HL-60/S4 treated with phorbol 12-myristate 13-acetate at 8.2 ng/mL for 4 days and 3 days (cell line): ENCODE data around the gene MGAT4C.

Source experiments
- in situ Hi-C: fragments of 300-500 bp; cut with MboI; formaldehyde crosslinking; loops from 2 replicates; pipeline ENCODE4 v1.15.0; 2022; ENCODE audit warnings: low sequenced_read_pairs

Gene MGAT4C

DNA sequence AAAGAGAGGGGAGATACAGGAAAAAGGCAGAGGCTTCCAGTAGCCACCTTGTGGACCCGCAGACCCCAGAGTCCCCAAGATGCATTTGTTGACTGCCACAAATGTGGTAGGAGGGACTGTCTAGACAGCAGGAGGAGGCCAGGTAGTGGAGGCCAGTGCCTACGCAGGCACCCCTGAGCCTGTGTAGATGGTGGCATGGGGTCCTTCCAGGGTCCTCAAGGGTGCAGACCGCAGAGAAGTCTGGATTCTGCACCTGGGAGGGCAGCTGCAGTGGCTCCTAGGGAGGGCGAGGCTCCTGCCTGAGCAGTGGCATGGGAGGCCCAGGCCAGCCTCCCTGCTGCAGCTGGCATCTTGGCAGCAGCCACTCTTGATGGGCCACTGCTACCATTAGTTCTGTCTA, 262.4 kb downstream of the MGAT4C start:
- in situ Hi-C loops, result no loop called here

DNA sequence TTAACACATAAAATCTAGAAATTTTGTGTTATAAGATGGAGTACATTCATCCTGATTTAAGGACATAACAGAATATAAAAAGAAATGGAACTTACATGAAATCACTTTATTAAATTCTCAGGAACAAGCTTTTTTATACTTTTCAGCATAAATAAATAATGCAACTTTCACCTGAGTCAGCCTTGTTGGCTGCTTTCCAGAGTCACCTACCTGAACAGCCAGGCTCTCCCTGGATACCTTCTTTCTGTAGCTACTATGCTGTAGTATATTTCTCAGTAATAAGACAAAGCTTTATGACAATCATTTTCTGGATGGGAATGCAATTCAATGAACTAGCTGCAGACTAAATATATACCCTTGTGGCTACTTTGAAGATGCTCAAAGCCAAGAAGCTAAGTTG, 270.2 kb downstream of the MGAT4C start:
- in situ Hi-C loops, result no loop called here

DNA sequence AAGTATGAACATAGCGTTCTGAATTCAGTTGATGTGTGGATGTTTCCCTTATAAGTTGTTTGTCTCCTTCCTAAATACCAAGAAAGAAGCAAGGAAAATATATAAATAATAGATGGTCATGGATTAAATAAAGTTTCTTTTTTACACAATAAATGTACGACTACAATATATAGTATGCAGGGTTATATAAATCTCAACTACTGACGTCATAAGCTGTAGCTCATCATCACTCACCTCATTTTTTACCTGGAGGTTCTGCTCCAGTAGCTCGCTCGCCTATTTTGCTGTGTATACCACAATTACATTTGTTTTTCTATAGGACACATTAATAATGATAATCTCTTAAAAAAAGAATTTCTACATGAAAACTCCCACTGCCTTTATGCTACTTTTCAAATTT, 272.6 kb downstream of the MGAT4C start:
- in situ Hi-C loops, result no loop called here

DNA sequence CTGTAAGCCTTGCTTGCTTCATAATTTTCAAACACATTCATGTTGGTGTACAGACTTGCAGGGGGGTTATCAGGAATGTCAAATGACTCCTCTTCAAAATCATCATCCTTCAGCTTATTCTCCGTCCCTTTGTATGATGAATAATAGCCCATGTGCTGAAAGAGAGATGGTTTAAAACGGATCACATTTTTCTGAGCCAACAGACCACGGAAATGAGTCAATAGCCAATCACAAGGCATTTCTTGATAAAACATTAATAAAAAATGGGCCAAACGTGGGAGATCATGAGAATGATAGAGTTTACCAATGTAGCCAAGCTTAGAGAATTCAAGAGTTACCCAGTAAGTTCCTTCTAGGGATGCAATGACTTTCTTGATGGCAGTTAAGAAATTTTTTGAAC, 276.6 kb downstream of the MGAT4C start:
- in situ Hi-C loops, result no loop called here

DNA sequence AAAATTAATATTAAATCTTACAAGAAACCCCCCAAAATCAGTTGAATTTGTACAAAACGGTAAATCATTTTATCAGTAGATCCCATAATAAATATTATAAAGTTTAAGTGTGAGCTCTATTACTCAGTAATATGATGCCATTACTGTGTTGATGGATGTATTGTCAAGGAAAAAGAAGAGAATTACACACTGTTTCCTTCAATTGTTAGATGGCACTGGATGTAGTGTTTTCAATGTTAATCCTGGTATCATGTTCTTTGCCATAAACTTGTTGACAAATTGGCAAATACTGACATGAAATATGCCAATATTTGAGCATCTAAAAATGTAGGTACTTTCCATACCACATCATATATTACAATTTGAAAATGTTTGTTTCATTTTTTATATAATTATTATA, 280.5 kb downstream of the MGAT4C start:
- in situ Hi-C loops, result no loop called here

DNA sequence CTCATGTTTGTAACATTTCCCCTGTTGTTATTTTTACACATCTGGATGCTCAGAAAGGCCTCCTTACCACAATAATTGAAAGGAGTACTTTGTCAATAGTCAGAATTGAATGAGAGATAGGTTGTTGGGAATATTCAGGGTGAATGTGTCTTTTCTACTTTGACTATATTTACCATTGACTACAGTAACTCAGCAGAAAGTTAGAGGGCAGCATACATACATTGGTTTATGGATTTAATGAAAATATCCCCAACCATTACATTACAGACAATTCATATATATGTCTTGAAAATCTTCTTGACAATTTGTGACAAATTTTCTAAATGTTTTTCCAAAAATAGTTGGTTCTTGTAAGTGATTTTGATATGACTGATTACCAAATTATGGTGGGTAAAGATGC, 284.4 kb downstream of the MGAT4C start:
- in situ Hi-C loops, result no loop called here

DNA sequence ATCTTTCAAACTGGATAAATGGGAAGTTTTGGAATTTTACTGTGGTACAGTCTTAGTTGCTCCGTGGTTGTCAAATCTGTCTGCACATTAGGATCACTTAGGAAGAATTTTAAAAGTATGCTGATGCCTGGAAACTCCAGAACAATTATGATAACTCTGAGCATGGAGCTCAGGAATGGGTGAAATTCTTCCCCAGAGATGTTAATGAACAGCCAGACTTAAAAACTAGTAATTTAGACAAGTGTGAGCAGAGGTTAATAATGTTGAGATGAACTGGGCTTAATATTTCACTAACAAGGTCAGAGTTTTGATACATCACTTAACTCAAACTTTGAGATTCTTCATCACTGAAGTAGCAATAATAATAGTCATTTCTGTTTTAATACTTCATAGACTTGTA, 287.6 kb downstream of the MGAT4C start:
- in situ Hi-C loops, result no loop called here

DNA sequence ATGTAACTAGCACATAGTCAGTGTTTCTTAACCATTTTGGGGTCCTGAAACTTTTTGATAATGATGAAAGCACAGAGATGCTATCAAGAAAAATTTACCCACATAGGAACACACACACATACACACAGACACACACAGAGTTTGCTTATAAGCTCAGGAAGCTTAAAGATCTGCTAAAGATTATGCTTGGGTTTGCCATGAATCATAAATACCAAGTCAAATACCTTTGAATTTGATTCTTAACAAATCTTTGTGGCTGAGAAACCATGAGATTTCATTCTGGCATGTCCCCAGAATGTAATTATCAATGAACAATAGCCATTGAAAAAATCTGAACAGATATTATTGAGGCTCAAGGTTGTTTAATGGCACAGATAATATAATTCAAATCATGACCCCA, 292.9 kb downstream of the MGAT4C start:
- in situ Hi-C loops, result no loop called here

DNA sequence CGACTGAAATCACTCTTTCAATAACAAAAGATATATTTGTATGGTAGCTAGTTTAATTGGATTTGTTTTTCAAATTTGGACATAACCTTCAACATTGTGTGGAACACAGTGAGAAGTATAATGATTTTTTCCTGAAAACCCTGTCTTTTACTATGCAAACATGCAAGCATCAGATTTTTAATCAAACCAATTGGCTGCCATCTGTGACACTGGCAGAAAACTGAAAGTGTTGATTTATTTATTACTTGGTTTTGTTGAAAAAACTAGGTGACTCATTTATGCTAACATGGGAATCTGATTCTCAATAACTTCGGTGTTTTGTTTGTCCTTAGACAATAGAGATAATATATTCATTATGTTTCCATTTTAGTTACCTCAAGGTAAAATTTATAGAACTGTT, 300.1 kb downstream of the MGAT4C start:
- in situ Hi-C loops, result no loop called here

DNA sequence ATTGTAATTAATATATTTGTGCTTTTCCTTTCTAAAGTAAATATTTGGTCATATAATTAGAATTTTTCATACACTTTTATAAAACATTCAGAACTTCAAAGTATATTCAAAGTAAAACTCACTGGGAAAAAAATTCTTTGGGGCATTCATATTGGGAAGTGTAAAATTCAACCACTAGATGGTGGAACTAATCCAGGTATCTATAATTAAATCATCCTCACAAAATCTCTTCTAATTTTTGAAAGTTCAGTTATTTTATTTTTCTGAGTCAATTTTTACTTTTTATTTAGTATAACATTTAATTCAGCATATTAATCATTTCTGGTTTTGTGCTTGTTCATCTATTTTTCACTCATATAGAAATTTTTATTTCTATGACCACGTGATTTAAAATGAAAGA, 301.1 kb downstream of the MGAT4C start:
- in situ Hi-C loops, result no loop called here

DNA sequence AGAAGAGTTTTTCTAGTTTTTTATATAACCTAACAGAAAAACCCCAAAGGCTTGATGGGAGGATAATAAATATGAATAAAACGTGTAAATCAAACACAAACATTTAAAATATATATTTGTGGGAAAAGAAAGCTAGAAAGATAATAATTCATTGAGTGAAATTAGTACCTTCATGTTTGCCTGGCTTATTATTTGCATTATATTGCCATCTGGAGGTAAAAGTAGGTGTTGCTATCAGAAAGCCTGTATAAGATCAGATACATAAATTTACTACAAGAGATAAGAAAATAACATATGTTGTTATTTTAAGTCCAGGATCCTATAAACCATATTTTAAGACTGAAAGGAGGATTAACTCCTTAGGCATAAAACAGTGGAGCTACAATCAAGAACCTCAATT, 304.4 kb downstream of the MGAT4C start:
- in situ Hi-C loops, result no loop called here

DNA sequence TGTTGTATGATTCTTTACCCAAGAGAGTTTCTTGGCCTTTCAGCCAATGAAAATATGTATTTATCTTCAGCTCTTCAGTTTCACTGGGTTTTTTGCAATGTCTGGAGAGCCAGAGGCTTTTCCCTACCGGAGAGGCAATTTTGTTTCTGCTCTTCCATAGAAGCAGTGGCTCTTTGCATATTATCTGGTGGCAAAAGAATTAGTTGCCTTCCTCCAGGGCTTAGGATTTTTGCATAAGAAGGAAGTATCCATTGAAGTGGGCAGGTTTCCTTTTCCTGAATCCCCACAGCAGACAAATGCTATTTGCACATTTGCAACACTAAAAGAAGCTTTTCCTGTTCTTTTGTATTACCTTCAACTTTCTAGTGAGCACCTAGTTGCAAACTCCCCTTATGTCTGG, 306.9 kb downstream of the MGAT4C start:
- in situ Hi-C loops, result no loop called here

DNA sequence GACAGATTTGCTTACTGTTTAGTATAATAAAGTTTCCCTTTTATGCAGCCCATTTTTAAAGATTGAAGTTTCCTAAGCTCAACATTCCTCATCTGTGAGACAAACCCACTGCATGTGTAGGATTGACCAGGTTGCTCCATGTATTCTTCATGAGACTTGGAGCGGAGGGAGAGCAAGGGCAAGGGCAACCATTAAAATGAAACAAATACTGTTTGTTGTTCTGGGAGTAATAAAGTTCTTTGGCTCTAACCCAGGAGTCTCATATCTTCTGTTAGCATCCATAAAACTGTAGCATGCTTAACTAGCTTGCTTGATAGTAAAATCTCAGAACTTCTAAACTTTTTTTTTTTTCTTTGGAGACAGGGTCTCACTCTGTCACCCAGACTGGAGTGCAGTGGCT, 307.9 kb downstream of the MGAT4C start:
- in situ Hi-C loops, result no loop called here

DNA sequence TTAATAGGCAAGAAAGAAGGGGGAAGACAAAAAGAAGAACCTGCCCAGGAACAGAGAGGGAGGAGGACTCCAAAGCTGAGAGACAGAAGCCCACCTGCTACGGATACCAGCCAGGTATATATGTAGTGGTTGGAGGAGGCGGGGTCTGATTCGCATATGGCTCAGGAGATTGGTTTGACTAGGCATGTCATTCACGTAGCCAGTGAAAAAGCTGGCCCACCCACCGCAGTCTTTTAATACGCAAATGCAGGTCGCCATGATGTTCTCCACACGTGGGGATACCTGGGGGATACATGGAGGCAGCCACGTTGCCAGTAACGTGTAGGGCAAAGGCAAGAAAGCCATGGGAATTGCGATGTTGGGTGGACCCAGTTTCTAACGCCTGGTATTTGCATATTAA, 308.9 kb downstream of the MGAT4C start:
- in situ Hi-C loops, result no loop called here

DNA sequence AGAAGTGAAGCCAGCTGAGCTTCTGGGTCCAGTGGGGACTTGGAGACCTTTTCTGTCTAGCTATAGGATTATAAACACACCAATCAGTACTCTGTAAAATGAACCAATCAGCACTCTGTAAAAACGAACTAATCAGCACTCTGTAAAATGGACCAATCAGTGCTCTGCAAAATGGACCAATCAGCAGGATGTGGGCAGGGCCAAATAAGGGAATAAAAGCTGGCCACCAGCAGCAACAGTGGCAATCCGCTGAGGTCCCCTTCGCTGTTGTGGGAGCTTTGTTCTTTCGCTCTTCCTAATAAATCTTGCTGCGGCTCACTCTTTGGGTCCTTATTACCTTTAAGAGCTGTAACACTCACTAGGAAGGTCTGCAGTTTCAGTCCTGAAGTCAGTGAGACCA, 309.8 kb downstream of the MGAT4C start:
- in situ Hi-C loops, result no loop called here

DNA sequence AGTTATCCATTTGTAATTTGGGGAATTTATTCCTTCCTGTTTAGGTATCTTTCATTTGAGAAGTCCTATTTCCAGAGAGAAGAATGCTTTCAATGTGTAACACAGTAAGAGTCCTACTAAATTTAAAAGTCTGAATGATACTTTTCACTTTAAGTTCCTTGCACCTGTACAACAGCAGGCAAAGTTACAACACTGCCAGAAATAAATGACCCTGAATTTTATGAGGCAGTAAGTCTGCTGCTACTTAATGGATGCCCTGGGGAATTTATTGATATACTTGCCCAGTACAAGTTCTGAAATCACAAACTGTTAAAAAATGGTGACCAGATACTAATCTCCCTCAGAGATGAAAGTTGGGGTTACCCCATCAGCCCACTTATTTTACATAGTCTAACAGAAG, 329.0 kb downstream of the MGAT4C start:
- in situ Hi-C loops, result no loop called here

DNA sequence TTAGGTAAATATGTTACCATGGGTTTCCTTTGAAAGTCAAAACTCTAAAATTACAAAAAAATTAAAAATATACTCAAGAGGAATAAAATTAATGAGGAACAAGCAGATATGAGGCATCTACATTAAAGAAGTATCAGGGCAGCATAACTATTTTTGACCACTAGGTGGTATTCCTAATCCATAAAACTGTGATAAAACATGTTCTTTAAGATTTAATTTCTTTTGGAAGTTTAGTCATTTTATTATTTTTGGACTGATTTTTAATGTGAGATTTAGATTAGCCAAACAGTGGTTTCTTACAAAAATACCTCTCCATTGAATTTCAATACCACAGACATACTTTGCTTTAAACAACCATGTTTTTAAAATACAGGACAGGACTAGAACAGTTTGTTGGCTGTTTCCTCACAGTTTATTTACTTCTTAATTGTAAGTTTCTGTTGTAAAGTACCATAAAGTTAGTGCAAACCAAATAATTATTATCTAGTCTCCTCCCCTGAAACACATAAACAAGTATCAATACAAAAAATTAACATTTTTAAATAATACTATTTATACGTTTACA, 332.3 kb downstream of the MGAT4C start:
- in situ Hi-C loops, result no loop called here

DNA sequence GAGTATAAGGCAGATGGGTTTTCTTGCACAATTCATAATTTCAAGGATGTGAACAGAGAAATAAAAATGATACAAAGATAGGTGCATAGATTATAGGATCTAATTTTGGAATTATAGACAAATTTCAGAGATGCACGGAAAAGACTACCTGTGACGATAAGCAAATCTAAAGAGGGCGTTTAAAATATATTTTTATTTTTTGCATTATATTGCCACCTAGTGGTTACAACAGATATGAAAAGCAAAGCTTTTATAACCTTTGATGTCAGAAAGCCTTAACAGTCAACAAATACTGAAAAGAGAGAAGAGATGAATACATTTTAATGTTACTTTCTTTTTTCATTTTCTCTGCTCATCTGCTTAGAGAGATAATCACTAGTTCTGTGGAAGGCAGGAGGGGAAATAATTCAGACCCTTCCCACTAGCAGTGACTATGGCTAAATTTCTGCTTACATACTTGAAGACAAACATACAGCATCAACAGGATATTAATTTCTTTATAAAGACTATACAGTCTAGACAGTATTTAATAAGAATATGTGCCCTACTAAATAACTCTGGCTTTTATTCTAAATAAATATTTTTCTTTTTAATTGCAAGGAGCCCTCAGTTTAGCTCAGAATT, 335.8 kb downstream of the MGAT4C start:
- in situ Hi-C loops, result no loop called here
